H1 (cell line): Measurements from ENCODE around the gene ACTR6. TPM values are rescaled to one million over a fixed set of nuclear protein-coding genes. Genes with fewer than 3 reads are reported as not detected.

Source experiments
- CTCF ChIA-PET: fragments of 300-600 bp; sonication (Branson Sonifier 250); formaldehyde crosslinking; loops from one replicate; lab custom pipeline; 2021; ENCODE audit not compliant: partially characterized antibody; lab: Charles Lee
- POLR2A ChIA-PET: fragments of 300-600 bp; sonication (Branson Sonifier 250); formaldehyde crosslinking; loops from one replicate; lab custom pipeline; 2021; ENCODE audit warnings: inconsistent platforms; ENCODE audit not compliant: partially characterized antibody; lab: Charles Lee
- DNase-seq, 2 experiments: peaks; one replicate each; pipeline versions ENCODE4 v3.0.0 to v3.0.0-alpha.2; 2010 to 2022; ENCODE audit warnings: low spot score in 2 of 2, low read depth in 1 of 2, mixed read lengths in 1 of 2
- FAIRE-seq: peaks from 2 replicates; lab custom pipeline; 2011; peaks lifted over from hg19 to GRCh38; lab: Jason Lieb, UNC
- H2AFZ ChIP-seq: 2 replicates; pipeline ENCODE4 v1.8.1; 2012; ENCODE audit warnings: low read length, inconsistent platforms
- H2AK5ac ChIP-seq: 2 replicates; pipeline ENCODE4 v1.6.1; 2013; ENCODE audit warnings: low read depth, low read length
- H2BK120ac ChIP-seq: replicated peaks from 2 replicates; pipeline ENCODE3; 2013; ENCODE audit warnings: low read depth, low read length, inconsistent platforms
- H2BK12ac ChIP-seq: 2 replicates; pipeline ENCODE4 v1.6.1; 2013; ENCODE audit warnings: low read depth, low read length
- H2BK15ac ChIP-seq: 2 replicates; pipeline ENCODE4 v1.6.1; 2013; ENCODE audit warnings: low read length
- H2BK20ac ChIP-seq: 2 replicates; pipeline ENCODE4 v1.6.1; 2013; ENCODE audit warnings: low read length
- H2BK5ac ChIP-seq: 2 replicates; pipeline ENCODE4 v1.6.1; 2013; ENCODE audit warnings: low read depth, low read length
- H3K14ac ChIP-seq: 2 replicates; pipeline ENCODE4 v1.6.1; 2013; ENCODE audit warnings: inconsistent platforms; ENCODE audit not compliant: insufficient read length
- H3K18ac ChIP-seq: 2 replicates; pipeline ENCODE4 v1.6.1; 2013; ENCODE audit warnings: low read length; ENCODE audit errors: extremely low read depth
- H3K23ac ChIP-seq: 2 replicates; pipeline ENCODE4 v1.6.1; 2013; ENCODE audit warnings: inconsistent platforms; ENCODE audit not compliant: insufficient read length
- H3K23me2 ChIP-seq: 2 replicates; pipeline ENCODE4 v1.6.1; 2013; ENCODE audit warnings: low read depth, low read length
- H3K27ac ChIP-seq: 2 replicates; pipeline ENCODE4 v1.6.1; 2011; ENCODE audit warnings: low read depth, low read length, inconsistent platforms
- H3K27me3 ChIP-seq, 4 experiments: replicated peaks in 1 of 4; 1 replicate in 1 of 4; 2 replicates in 3 of 4; pipeline versions ENCODE4 v1.6.1 to v1.8.1; 2011 to 2013; ENCODE audit warnings: low read length in 3 of 4, mild to moderate bottlenecking in 3 of 4, inconsistent platforms in 2 of 4, mixed read lengths in 2 of 4, moderate library complexity in 1 of 4; ENCODE audit not compliant: control insufficient read depth in 3 of 4, insufficient read depth in 3 of 4; ENCODE audit errors: extremely low read depth in 1 of 4
- H3K36me3 ChIP-seq, 4 experiments: 2 replicates each; pipeline versions ENCODE4 v1.6.1 to v1.8.1; 2011 to 2013; ENCODE audit warnings: mild to moderate bottlenecking in 4 of 4, low read length in 3 of 4, moderate library complexity in 2 of 4, control low read depth in 1 of 4, inconsistent platforms in 1 of 4; ENCODE audit not compliant: insufficient read depth in 4 of 4, control insufficient read depth in 2 of 4
- H3K4ac ChIP-seq: replicated peaks from 2 replicates; pipeline ENCODE3; 2013; ENCODE audit warnings: low read length, low read depth, mixed read lengths, inconsistent platforms; ENCODE audit not compliant: insufficient read length
- H3K4me1 ChIP-seq, 4 experiments: replicated peaks in 1 of 4; 1 replicate in 1 of 4; 2 replicates in 3 of 4; pipeline versions ENCODE4 v1.6.1 to v1.8.1; 2011 to 2013; ENCODE audit warnings: low read length in 3 of 4, inconsistent platforms in 2 of 4, mixed read lengths in 1 of 4; ENCODE audit not compliant: insufficient read depth in 4 of 4, control insufficient read depth in 3 of 4
- H3K4me2 ChIP-seq, 2 experiments: 2 replicates each; pipeline versions ENCODE4 v1.6.1 to v1.8.1; 2011 to 2013; ENCODE audit warnings: low read depth in 2 of 2, low read length in 2 of 2, control low read depth in 1 of 2, inconsistent platforms in 1 of 2, mild to moderate bottlenecking in 1 of 2; ENCODE audit not compliant: insufficient read depth in 1 of 2
- H3K4me3 ChIP-seq, 4 experiments: fragments of 200-600, 300-600 bp in 1 of 4; sonication (generic), shearing (Covaris generic), sonication (Bioruptor Twin) in 1 of 4; 2 replicates each; pipeline versions ENCODE4 v1.5.1 to v1.8.1; 2011 to 2016; ENCODE audit warnings: low read length in 4 of 4, low read depth in 3 of 4, control low read depth in 2 of 4, inconsistent platforms in 2 of 4, mild to moderate bottlenecking in 2 of 4, mixed read lengths in 1 of 4, moderate library complexity in 1 of 4; ENCODE audit not compliant: insufficient read depth in 2 of 4; ENCODE audit errors: extremely low read depth in 1 of 4
- H3K56ac ChIP-seq: replicated peaks from 2 replicates; pipeline ENCODE3; 2013; ENCODE audit warnings: low read depth, mild to moderate bottlenecking, mixed read lengths, low read length, inconsistent platforms; ENCODE audit not compliant: insufficient read length
- H3K79me1 ChIP-seq: 2 replicates; pipeline ENCODE4 v1.6.1; 2013; ENCODE audit warnings: low read depth, low read length, control low read depth
- H3K79me2 ChIP-seq, 2 experiments: 2 replicates each; pipeline versions ENCODE4 v1.6.1 to v1.8.1; 2012 to 2013; ENCODE audit warnings: low read length in 2 of 2, mild to moderate bottlenecking in 2 of 2, inconsistent platforms in 1 of 2; ENCODE audit not compliant: insufficient read depth in 2 of 2, control insufficient read depth in 1 of 2
- H3K9ac ChIP-seq, 4 experiments: replicated peaks in 1 of 4; 1 replicate in 1 of 4; 2 replicates in 3 of 4; pipeline versions ENCODE4 v1.6.1 to v1.8.1; 2011 to 2013; ENCODE audit warnings: low read depth in 3 of 4, low read length in 3 of 4, control low read depth in 2 of 4, mild to moderate bottlenecking in 2 of 4, moderate library complexity in 2 of 4, inconsistent platforms in 1 of 4; ENCODE audit errors: extremely low read depth in 1 of 4
- H3K9me3 ChIP-seq, 2 experiments: 2 replicates each; pipeline versions ENCODE4 v1.6.1 to v1.8.1; 2012 to 2013; ENCODE audit warnings: mild to moderate bottlenecking in 2 of 2, moderate library complexity in 2 of 2, control low read depth in 1 of 2, inconsistent platforms in 1 of 2, low read depth in 1 of 2, low read length in 1 of 2, mixed read lengths in 1 of 2; ENCODE audit not compliant: insufficient read depth in 2 of 2
- H4K20me1 ChIP-seq, 2 experiments: replicated peaks in 1 of 2; 2 replicates each; pipeline versions ENCODE3 to v1.8.1; 2011 to 2013; ENCODE audit warnings: inconsistent platforms in 2 of 2, low read length in 2 of 2, mild to moderate bottlenecking in 1 of 2; ENCODE audit not compliant: insufficient read depth in 2 of 2, control insufficient read depth in 1 of 2
- H4K5ac ChIP-seq: 2 replicates; pipeline ENCODE4 v1.6.1; 2013; ENCODE audit warnings: low read length, low read depth, mixed read lengths, inconsistent platforms; ENCODE audit not compliant: insufficient read length
- H4K8ac ChIP-seq: 2 replicates; pipeline ENCODE4 v1.8.0; 2013; ENCODE audit warnings: mild to moderate bottlenecking, moderate library complexity, low read length, inconsistent platforms; ENCODE audit not compliant: insufficient read depth; ENCODE audit errors: extremely low read depth
- H4K91ac ChIP-seq: replicated peaks from 2 replicates; pipeline ENCODE3; 2013; ENCODE audit warnings: low read length, mixed read lengths, inconsistent platforms; ENCODE audit not compliant: insufficient read length
- CTCF ChIP-seq, 3 experiments: IDR thresholded peaks; 1 replicate in 2 of 3; 2 replicates in 1 of 3; pipeline versions ENCODE4 v1.5.1 to v1.6.1; 2011; ENCODE audit warnings: low read length in 3 of 3, mild to moderate bottlenecking in 3 of 3, inconsistent platforms in 2 of 3, low read depth in 1 of 3, moderate library complexity in 1 of 3; ENCODE audit not compliant: insufficient read depth in 1 of 3; ENCODE audit errors: control extremely low read depth in 1 of 3
- EP300 ChIP-seq, 2 experiments: IDR thresholded peaks; 1 replicate in 1 of 2; 2 replicates in 1 of 2; pipeline ENCODE4 v1.6.1; 2011 to 2012; ENCODE audit warnings: low read depth in 2 of 2, low read length in 2 of 2, mild to moderate bottlenecking in 2 of 2, borderline replicate concordance in 1 of 2, inconsistent platforms in 1 of 2, moderate library complexity in 1 of 2
- POU5F1 ChIP-seq: IDR thresholded peaks from 2 replicates; pipeline ENCODE4 v1.6.1; 2011; ENCODE audit warnings: low read depth, mild to moderate bottlenecking, low read length, moderate library complexity
- RAD21 ChIP-seq, 2 experiments: IDR thresholded peaks in 1 of 2; conservative IDR thresholded peaks in 1 of 2; 2 replicates each; pipeline ENCODE4 v1.6.1; 2011; ENCODE audit warnings: low read depth in 2 of 2, low read length in 2 of 2, improper control_type of control experiment in 1 of 2, inconsistent platforms in 1 of 2, mild to moderate bottlenecking in 1 of 2, moderate library complexity in 1 of 2
- TEAD4 ChIP-seq: IDR thresholded peaks from 2 replicates; pipeline ENCODE4 v1.6.1; 2012; ENCODE audit warnings: low read depth, low read length, inconsistent platforms, mixed read lengths
- WGBS, 2 experiments: shearing (Covaris generic) in 1 of 2; methylation state at CpG; one replicate each; pipeline versions ENCODE4 v1.1.6 to v1.1.7; 2013 to 2015; ENCODE audit warnings: low lambda C conversion rate in 2 of 2, mixed read lengths in 2 of 2, inconsistent platforms in 1 of 2, low coverage in 1 of 2, missing lambda C conversion rate in 1 of 2; ENCODE audit not compliant: insufficient replicate concordance in 2 of 2, insufficient coverage in 1 of 2, insufficient read length in 1 of 2; ENCODE audit errors: extremely low coverage in 1 of 2, missing lambda C conversion rate in 1 of 2; 5-methylcytosine and 5-hydroxymethylcytosine counted together
- polyA plus RNA-seq, 7 experiments: library from polyadenylated mRNA; depleted of rRNA in 3 of 7; stranded (reverse) in 5 of 7; unstranded in 2 of 7; fragments of >200 nt in 5 of 7; fragments of 200-250 nt in 2 of 7; gene quantifications; 1 replicate in 5 of 7; 2 replicates in 1 of 7; 4 replicates in 1 of 7; pipeline versions ENCODE4 v1.2.1 to v1.2.3, GENCODE V29; 2011 to 2013; ENCODE audit warnings: missing spikeins in 2 of 7, mixed read lengths in 2 of 7
- total RNA-seq: library from RNA; stranded (reverse); fragmentation: NEBNext Ultra II Directional; extraction: Animal tissue kit (Norgen Biotek cat#: 25700); gene quantifications from 2 replicates; pipeline ENCODE4 v1.2.1, GENCODE V29; 2021

Gene ACTR6
- total and polyA plus RNA-seq, 2 of the 8 experiments (the other 6 are each of a cell fraction or from before 2014, with no cell fraction given): 10.2 to 36.8 TPM

- H4K8ac ChIP-seq: no peak overlapping the region
- 86% methylated on average over 7 of the region's 7 CpGs; no CpG with 5 or more reads in 1 of the 2 experiments for WGBS, 2 experiments
- H3K27ac ChIP-seq: no peak overlapping the region
- H4K91ac ChIP-seq: no peak overlapping the region
- 0 out of 2 replicates have a peak overlapping the region, but pooled peaks have one; percentile 13 for H3K18ac ChIP-seq
- no peaks in the 10 kb centered on the region for H3K79me2 ChIP-seq
- no peak overlapping the region for H2BK20ac ChIP-seq
- 0 out of 2 replicates have a peak overlapping the region, but pooled peaks have one; percentile 24 for H2BK5ac ChIP-seq
- H3K27me3 ChIP-seq: no peaks in the 10 kb centered on the region
- H3K9ac ChIP-seq: no peak overlapping the region
- H3K36me3 ChIP-seq: peaks cover 0 to 12% (median 0%) of the 10 kb centered on the region in 4 experiments; a peak in 4 of 8 replicates
- no peaks in the 10 kb centered on the region for H3K23me2 ChIP-seq
- H3K4me1 ChIP-seq: no peaks in the 10 kb centered on the region
- no peak overlapping the region for H3K23ac ChIP-seq
- no peaks in the 10 kb centered on the region for H3K79me1 ChIP-seq
- H4K20me1 ChIP-seq: no peaks in the 10 kb centered on the region
- H3K4me3 ChIP-seq: no peak overlapping the region
- no peak for DNase-seq
- H3K9me3 ChIP-seq: peaks cover 2 to 3% of the 10 kb centered on the region in 2 experiments; a peak in 1 of 4 replicates
- CTCF ChIA-PET: interaction anchor here (0.8 to 7.6 kb wide), 5 partner anchors 12 to 42 kb away, joined by 3 to 41 read pairs (median 3); no protein-coding TSS in a partner anchor
- H4K5ac ChIP-seq: no peak overlapping the region
- no peak overlapping the region for H2AFZ ChIP-seq
- no peak overlapping the region for H2BK15ac ChIP-seq
- no peak overlapping the region for H2AK5ac ChIP-seq
- no peak overlapping the region for H3K14ac ChIP-seq
- no peak overlapping the region for H3K4ac ChIP-seq
- H2BK120ac ChIP-seq: no peak overlapping the region
- no peak overlapping the region for H3K56ac ChIP-seq
- no peak overlapping the region for H3K4me2 ChIP-seq
- FAIRE-seq: no peak
- POLR2A ChIA-PET: interaction anchor here (1.8 kb wide), 1 partner anchor 11 kb away, joined by 6 read pairs; no protein-coding TSS in a partner anchor
- peak; percentile 12 to 21 (median 16); a peak in 2 of 4 replicates for TF ChIP-seq CTCF (IDR thresholded peaks at IDR 0.05; ENCODE audit: control extremely low read depth in 1 of 3, insufficient read depth in 1 of 3, low read depth in 1 of 3, low read length in 3 of 3)
- no peak for TF ChIP-seq TEAD4
- TF ChIP-seq POU5F1: no peak
- TF ChIP-seq RAD21 (IDR thresholded peaks at IDR 0.05 in 1 of 2, conservative IDR thresholded peaks at IDR 0.05 in 1 of 2; ENCODE audit: low read depth in 2 of 2, low read length in 2 of 2): peak in 1 of 2 experiments; percentile 34; a peak in 2 of 4 replicates
- no peak for TF ChIP-seq EP300 (IDR thresholded peaks at IDR 0.05; ENCODE audit: borderline replicate concordance in 1 of 2, low read depth in 2 of 2, low read length in 2 of 2)
- no peak overlapping the region for H2BK12ac ChIP-seq
Measured at GRCh38 chr12:100170313-100170858, 30.2 kb upstream of the ACTR6 start.
